HG03469 (cell line): ENCODE measurements around the gene ARAP3.
A peak's percentile ranks its signal among the peaks of the same experiment; 100 is the strongest.

ENCODE experiments used
- ATAC-seq: cut with Tn5 transposase; IDR thresholded peaks from one replicate; pipeline ENCODE4 v1.9.1; 2021; ENCODE audit warnings: mild to moderate bottlenecking, moderate library complexity, moderate number of reproducible peaks; ENCODE audit not compliant: unreplicated experiment

ARAP3 gene

GRCh38 chr5:141647242-141647641 is 34.8 kb downstream of the ARAP3 start:
- ATAC-seq, result no peak

- ATAC-seq, result no peak
Observed at GRCh38 chr5:141646026-141646425, 36.0 kb downstream of the ARAP3 start.

GRCh38 chr5:141641634-141642267 is 40.3 kb downstream of the ARAP3 start:
- peak; percentile 43 for ATAC-seq

GRCh38 chr5:141640698-141641097 is 41.3 kb downstream of the ARAP3 start:
- no peak for ATAC-seq

GRCh38 chr5:141640051-141640415 is 42.0 kb downstream of the ARAP3 start:
- ATAC-seq, result no peak

- no peak for ATAC-seq
Observed at GRCh38 chr5:141639357-141640050, 42.5 kb downstream of the ARAP3 start.

- ATAC-seq, result no peak
Observed at GRCh38 chr5:141638771-141639170, 43.3 kb downstream of the ARAP3 start.

- no peak for ATAC-seq
Observed at GRCh38 chr5:141637767-141638419, 44.1 kb downstream of the ARAP3 start.

GRCh38 chr5:141637123-141637766 is 44.8 kb downstream of the ARAP3 start:
- ATAC-seq, result no peak

GRCh38 chr5:141636413-141637122 is 45.5 kb downstream of the ARAP3 start, which contains the start of the genes HDAC3 and RELL2:
Gene HDAC3, minus strand, starts transcription at chr5:141636849. Its CDS starts 59 bp downstream, at chr5:141636790.
Gene RELL2, plus strand, starts transcription at chr5:141636997. Its CDS starts 1,229 bp downstream, at chr5:141638226.
- ATAC-seq, result peak; percentile 43

- no peak for ATAC-seq
Observed at GRCh38 chr5:141636106-141636412, 46.0 kb downstream of the ARAP3 start.

GRCh38 chr5:141635646-141636045 is 46.4 kb downstream of the ARAP3 start:
- ATAC-seq, result no peak

GRCh38 chr5:141634720-141635119 is 47.3 kb downstream of the ARAP3 start:
- ATAC-seq, result no peak

- peak; percentile 83 for ATAC-seq
Observed at GRCh38 chr5:141633871-141634561, 48.0 kb downstream of the ARAP3 start.

- no peak for ATAC-seq
Observed at GRCh38 chr5:141632650-141633049, 49.4 kb downstream of the ARAP3 start.

- no peak for ATAC-seq
Observed at GRCh38 chr5:141630570-141631140, 51.4 kb downstream of the ARAP3 start.

- no peak for ATAC-seq
Observed at GRCh38 chr5:141628175-141628788, 53.7 kb downstream of the ARAP3 start.

GRCh38 chr5:141623611-141624010 is 58.4 kb downstream of the ARAP3 start:
- no peak for ATAC-seq

GRCh38 chr5:141623186-141623585 is 58.8 kb downstream of the ARAP3 start:
- ATAC-seq, result peak; percentile 59
